ENCODE data around the gene LSM12.

Gene LSM12

GRCh38 chr17:43987131-43988021 is 79.1 kb downstream of the LSM12 start:
- Histone ChIP-seq H3K27ac (ENCODE audit: low read depth, low read length) (no peak overlapping the region), H3K4me3 (ENCODE audit: low read depth, low read length) (no peak overlapping the region), H3K36me3 (ENCODE audit: control insufficient read depth, insufficient read depth, low read length) (no peaks in the 10 kb centered on the region), H3K4me1 (ENCODE audit: control insufficient read depth, insufficient read depth, low read length) (peaks cover 9% of the 10 kb centered on the region), H3K27me3 (ENCODE audit: control insufficient read depth, insufficient read depth, low read length) (peaks cover 30% of the 10 kb centered on the region), H3K9ac (ENCODE audit: low read length) (no peak overlapping the region), H3K9me3 (ENCODE audit: control insufficient read depth, insufficient read depth, low read depth, low read length) (no peaks in the 10 kb centered on the region)

- Histone ChIP-seq H3K4me3 (ENCODE audit: low read depth, low read length) (no peak overlapping the region), H3K27ac (ENCODE audit: low read depth, low read length) (no peak overlapping the region), H3K9ac (ENCODE audit: low read length) (no peak overlapping the region), H3K4me1 (ENCODE audit: control insufficient read depth, insufficient read depth, low read length) (peaks cover 9% of the 10 kb centered on the region), H3K27me3 (ENCODE audit: control insufficient read depth, insufficient read depth, low read length) (peaks cover 36% of the 10 kb centered on the region), H3K9me3 (ENCODE audit: control insufficient read depth, insufficient read depth, low read depth, low read length) (no peaks in the 10 kb centered on the region), H3K36me3 (ENCODE audit: control insufficient read depth, insufficient read depth, low read length) (no peaks in the 10 kb centered on the region)
Observed at GRCh38 chr17:43986225-43986981, 80.1 kb downstream of the LSM12 start.

DNA sequence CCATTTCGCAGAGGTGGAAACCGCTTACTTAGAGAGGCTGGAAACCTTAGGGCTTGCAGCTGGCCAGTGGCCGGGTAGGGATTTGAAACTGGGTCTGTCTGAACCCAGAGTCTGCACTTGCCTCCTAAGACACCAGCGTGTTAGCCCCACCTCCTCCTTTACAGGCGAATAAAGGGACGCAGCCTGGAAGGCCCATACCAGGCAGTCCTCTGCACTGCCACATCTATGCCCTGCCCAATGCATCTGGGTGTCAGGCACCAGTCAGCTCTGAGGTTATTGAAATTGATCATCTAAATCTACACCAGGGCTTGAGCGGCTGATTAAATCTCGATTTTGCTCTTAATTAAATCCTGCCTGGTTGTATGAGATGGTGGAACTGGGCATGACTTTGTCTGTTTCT is 82.0 kb downstream of the LSM12 start:
- Histone ChIP-seq H3K9ac (ENCODE audit: low read length) (no peak overlapping the region), H3K36me3 (ENCODE audit: control insufficient read depth, insufficient read depth, low read length) (no peaks in the 10 kb centered on the region), H3K4me3 (ENCODE audit: low read depth, low read length) (peak overlapping the region; percentile 83), H3K27ac (ENCODE audit: low read depth, low read length) (no peak overlapping the region), H3K27me3 (ENCODE audit: control insufficient read depth, insufficient read depth, low read length) (peaks cover 40% of the 10 kb centered on the region), H3K4me1 (ENCODE audit: control insufficient read depth, insufficient read depth, low read length) (peaks cover 9% of the 10 kb centered on the region), H3K9me3 (ENCODE audit: control insufficient read depth, insufficient read depth, low read depth, low read length) (no peaks in the 10 kb centered on the region)

Data from HUES6 (cell line).